ENCODE results near the gene IPMK. TPM values are rescaled to one million over a fixed set of nuclear protein-coding genes. Genes with fewer than 3 reads are reported as not detected.
"Not testable (repeated sequence)": the region's sequence is repeated elsewhere in the genome, so short reads cannot be mapped to it uniquely, and the experiment has no call there.

Gene IPMK
- total RNA-seq, 2 donors from 2014 or later: 1.8 to 2.5 TPM

DNA sequence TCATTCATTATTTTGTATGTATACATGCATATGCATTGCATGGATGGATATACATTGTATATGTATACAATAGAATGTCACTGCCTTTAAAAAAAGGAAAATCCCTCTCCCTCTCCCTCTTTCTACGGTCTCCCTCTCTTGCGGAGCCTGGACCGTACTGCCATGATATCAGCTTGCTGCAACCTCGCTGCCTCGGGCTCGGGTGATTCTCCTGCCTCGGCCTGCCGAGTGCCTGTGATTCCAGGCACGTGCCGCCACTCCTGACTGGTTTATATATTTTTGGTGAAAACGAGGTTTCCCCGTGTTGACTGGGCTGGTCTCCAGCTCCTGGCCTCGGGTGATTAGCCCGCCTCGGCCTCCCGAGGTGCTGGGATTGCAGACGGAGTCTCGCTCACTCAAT, 24.4 kb downstream of the IPMK start:
- TF ChIP-seq, protein P1, sequence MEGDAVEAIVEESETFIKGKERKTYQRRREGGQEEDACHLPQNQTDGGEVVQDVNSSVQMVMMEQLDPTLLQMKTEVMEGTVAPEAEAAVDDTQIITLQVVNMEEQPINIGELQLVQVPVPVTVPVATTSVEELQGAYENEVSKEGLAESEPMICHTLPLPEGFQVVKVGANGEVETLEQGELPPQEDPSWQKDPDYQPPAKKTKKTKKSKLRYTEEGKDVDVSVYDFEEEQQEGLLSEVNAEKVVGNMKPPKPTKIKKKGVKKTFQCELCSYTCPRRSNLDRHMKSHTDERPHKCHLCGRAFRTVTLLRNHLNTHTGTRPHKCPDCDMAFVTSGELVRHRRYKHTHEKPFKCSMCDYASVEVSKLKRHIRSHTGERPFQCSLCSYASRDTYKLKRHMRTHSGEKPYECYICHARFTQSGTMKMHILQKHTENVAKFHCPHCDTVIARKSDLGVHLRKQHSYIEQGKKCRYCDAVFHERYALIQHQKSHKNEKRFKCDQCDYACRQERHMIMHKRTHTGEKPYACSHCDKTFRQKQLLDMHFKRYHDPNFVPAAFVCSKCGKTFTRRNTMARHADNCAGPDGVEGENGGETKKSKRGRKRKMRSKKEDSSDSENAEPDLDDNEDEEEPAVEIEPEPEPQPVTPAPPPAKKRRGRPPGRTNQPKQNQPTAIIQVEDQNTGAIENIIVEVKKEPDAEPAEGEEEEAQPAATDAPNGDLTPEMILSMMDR (IDR thresholded peaks at IDR 0.05): no peak
- no peaks in the 10 kb centered on the region for H3K36me3 ChIP-seq
- H3K27me3 ChIP-seq: no peaks in the 10 kb centered on the region
- H3K9me3 ChIP-seq: peaks cover 0 to 5% of the 10 kb centered on the region in 2 donors
- no peak overlapping the region for H3K4me3 ChIP-seq
- no peaks in the 10 kb centered on the region for H3K4me1 ChIP-seq
- no peak overlapping the region for H3K27ac ChIP-seq
- DNase-seq (ENCODE audit: low spot score): no peak

DNA sequence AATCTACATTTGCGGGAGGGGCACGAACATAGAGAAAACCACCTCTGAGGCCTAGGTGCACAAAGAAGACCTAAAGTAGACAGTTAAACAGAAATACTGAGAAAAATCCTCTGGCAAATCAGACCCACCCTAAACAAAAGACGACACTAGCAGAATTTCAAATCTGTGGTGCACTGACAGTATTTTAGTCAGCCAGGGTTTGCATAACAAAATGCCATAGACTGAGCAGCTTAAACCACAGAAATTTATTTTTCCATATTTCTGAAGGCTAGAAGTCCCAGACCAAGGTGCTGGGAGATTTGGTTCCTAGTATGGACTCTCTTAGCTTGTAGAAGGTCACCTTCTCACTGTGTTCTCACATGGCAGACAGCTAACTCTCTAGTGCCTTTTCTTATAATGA, 26.3 kb downstream of the IPMK start:
- DNase-seq (ENCODE audit: low spot score): no peak
- Histone ChIP-seq H3K9me3 (peaks cover 0 to 2% of the 10 kb centered on the region in 2 donors), H3K27ac (no peak overlapping the region), H3K4me3 (no peak overlapping the region), H3K36me3 (peaks cover 7% of the 10 kb centered on the region), H3K27me3 (no peaks in the 10 kb centered on the region), H3K4me1 (no peaks in the 10 kb centered on the region)
- TF ChIP-seq, protein P1 (IDR thresholded peaks at IDR 0.05): no peak

DNA sequence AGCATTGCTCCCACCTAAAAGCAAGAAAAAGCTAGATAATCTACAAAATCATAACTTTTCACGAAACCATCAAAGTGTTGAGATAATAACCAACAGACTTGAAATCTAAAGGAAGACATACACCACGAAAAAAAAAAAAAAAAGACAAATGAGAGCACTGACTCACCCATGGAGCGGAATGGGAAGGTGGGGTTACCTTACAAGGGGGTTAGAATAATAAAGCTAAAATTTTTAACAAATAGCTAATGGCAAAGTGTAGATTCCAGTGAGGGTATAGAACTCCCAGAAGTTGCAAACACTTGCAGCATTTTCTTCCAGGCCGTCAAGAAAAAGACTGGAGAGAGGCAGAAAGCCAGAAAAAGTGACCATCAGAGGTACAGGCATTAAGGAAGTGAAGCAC, 27.2 kb downstream of the IPMK start:
- H3K27me3 ChIP-seq: no peaks in the 10 kb centered on the region
- no peak overlapping the region for H3K27ac ChIP-seq
- H3K9me3 ChIP-seq: no peaks in the 10 kb centered on the region
- peaks cover 14% of the 10 kb centered on the region for H3K36me3 ChIP-seq
- no peaks in the 10 kb centered on the region for H3K4me1 ChIP-seq
- DNase-seq (ENCODE audit: low spot score): no peak
- no peak overlapping the region for H3K4me3 ChIP-seq
- TF ChIP-seq, protein P1 (IDR thresholded peaks at IDR 0.05): no peak

DNA sequence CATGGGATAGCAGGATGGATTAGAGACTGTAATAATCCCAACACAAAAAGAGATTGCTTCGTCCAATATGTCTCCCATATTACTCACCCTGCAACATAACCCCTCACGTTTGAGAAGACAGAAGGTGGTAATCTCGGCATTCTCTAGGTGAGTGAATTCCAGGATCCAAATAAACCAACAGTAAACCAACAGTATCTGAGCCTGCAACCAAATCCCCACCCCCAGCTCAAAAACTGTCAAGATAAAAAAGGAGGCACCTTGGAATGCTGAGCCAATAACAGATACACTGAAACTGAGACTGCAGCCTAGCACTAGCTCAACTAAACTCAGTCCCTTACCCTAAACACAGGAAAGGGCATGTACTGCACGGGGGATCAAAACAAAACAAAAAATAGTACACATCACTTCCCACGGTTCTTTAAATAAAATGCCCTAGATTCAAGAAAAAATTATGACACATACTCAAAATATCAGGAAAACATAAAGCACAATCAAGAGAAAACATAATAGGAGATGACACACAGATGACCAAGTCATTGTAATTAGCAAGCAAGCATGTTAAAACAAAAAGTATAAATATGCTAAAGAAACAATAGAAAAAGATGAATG, 28.0 kb downstream of the IPMK start:
- Histone ChIP-seq H3K36me3 (peaks cover 22% of the 10 kb centered on the region), H3K27me3 (no peaks in the 10 kb centered on the region), H3K9me3 (no peaks in the 10 kb centered on the region), H3K27ac (no peak overlapping the region), H3K4me3 (no peak overlapping the region), H3K4me1 (no peaks in the 10 kb centered on the region)
- TF ChIP-seq, protein P1 (IDR thresholded peaks at IDR 0.05): no peak
- DNase-seq (ENCODE audit: low spot score): no peak

DNA sequence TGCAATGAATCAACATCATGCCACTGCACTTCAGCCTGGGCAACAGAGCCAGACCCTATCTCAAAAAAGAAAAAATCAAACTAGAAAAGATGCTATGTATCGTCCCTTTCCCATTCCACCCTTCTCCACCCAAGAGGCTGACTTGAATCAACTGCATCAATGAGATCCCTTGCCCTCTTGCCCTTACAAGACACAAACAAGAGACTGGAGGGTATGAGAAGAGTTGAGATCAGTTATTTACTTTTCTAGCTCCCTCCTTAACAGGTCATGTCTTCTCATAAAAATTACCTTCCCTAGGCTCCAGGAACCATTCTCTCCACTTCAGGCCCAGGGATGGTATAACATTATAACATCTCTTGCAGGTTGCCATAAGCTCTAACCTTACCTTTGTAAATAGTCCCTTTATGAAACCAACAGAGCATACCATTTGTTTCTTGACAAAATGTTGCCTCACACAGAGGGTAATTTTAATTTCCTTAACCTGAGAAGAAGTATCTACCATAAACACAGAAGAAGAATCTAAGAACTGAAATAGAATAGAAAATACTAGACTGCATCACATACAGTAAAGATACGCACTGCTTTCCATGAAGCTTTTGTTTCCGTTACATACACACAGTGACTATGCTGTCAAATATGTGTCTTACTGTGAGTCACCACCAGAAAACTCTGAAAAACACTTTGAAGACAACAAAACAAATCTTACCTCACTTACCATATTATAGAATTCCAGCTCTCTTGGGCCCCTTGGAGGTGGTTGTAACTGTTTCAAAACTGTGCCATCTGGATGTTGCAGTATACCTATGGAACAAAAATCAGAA, 30.5 kb downstream of the IPMK start:
- Histone ChIP-seq H3K27ac (no peak overlapping the region), H3K36me3 (peaks cover 22% of the 10 kb centered on the region), H3K4me3 (no peak overlapping the region), H3K9me3 (no peaks in the 10 kb centered on the region), H3K27me3 (no peaks in the 10 kb centered on the region), H3K4me1 (no peaks in the 10 kb centered on the region)
- TF ChIP-seq, protein P1 (IDR thresholded peaks at IDR 0.05): no peak
- DNase-seq (ENCODE audit: low spot score): no peak

DNA sequence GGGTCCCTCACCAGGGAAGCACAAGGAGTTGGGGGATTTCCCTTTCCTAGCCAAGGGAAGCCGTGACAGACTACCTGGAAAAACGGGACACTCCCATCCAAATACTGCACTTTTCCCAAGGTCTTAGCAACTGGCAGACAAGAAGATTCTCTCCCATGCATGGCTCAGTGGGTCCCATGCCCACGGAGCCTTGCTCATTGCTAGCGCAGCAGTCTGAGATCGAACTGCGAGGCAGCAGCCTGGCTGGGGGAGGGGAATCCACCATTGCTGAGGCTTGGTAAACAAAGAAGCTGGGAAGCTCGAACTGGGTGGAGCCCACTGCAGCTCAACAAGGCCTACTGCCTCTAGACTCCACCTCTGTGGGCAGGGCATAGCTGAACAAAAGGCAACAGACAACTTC, 37.8 kb downstream of the IPMK start:
- DNase-seq (ENCODE audit: low spot score); H3K9me3 ChIP-seq; H3K4me1 ChIP-seq; H3K4me3 ChIP-seq; H3K27me3 ChIP-seq; H3K27ac ChIP-seq: not testable (repeated sequence)
- H3K36me3 ChIP-seq: peaks cover 10% of the 10 kb centered on the region

Data from right atrium auricular region (tissue), 2 donors.